ENCODE results near the gene TRPT1.

The TRPT1 gene

DNA sequence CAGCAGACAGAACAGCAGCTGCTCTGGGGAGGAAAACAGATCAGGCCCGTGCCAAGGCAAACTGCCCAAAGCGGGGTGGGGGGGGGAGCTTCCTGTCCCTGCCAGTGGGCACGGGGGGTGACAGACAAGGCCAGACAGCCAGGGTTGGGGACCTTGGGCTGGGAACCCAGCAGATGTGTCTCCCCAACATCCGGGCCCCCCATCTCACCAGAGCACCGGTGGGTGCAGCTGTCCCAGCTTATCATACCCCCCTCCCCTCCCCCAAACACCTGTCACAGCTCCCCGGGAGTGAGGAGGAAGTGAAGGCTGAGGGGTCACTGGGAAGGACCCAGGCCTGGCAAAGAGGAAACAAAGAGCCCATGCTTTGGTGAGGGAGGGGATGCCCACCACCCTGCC, 19.4 kb upstream of the TRPT1 start:
- DNase-seq (ENCODE audit: low spot score) = no peak

- DNase-seq (ENCODE audit: low spot score) = no peak
Measured at GRCh38 chr11:64244966-64245365, 19.0 kb upstream of the TRPT1 start.

- DNase-seq (ENCODE audit: low spot score) = no peak
Measured at GRCh38 chr11:64244107-64244506, 18.1 kb upstream of the TRPT1 start.

- no peak for DNase-seq (ENCODE audit: low spot score)
Measured at GRCh38 chr11:64243236-64243854, 17.4 kb upstream of the TRPT1 start.

- DNase-seq (ENCODE audit: low spot score) = no peak
Measured at GRCh38 chr11:64241491-64242374, 15.7 kb upstream of the TRPT1 start.

GRCh38 chr11:64241241-64241490, 15.2 kb upstream of the TRPT1 start:
- DNase-seq (ENCODE audit: low spot score) = peak; percentile 82

GRCh38 chr11:64240435-64241240, 14.7 kb upstream of the TRPT1 start, which contains the start of gene FKBP2:
Gene FKBP2, plus strand, starts transcription at chr11:64241095. Its CDS starts 1,293 bp downstream, at chr11:64242388.
- DNase-seq (ENCODE audit: low spot score) = peak; percentile 83

- DNase-seq (ENCODE audit: low spot score) = no peak
Measured at GRCh38 chr11:64239662-64240434, 13.9 kb upstream of the TRPT1 start.

GRCh38 chr11:64238999-64239398, 13.0 kb upstream of the TRPT1 start:
- DNase-seq (ENCODE audit: low spot score) = no peak

GRCh38 chr11:64238076-64238475, 12.1 kb upstream of the TRPT1 start:
- no peak for DNase-seq (ENCODE audit: low spot score)

GRCh38 chr11:64237484-64237951, 11.5 kb upstream of the TRPT1 start:
- DNase-seq (ENCODE audit: low spot score) = no peak

DNA sequence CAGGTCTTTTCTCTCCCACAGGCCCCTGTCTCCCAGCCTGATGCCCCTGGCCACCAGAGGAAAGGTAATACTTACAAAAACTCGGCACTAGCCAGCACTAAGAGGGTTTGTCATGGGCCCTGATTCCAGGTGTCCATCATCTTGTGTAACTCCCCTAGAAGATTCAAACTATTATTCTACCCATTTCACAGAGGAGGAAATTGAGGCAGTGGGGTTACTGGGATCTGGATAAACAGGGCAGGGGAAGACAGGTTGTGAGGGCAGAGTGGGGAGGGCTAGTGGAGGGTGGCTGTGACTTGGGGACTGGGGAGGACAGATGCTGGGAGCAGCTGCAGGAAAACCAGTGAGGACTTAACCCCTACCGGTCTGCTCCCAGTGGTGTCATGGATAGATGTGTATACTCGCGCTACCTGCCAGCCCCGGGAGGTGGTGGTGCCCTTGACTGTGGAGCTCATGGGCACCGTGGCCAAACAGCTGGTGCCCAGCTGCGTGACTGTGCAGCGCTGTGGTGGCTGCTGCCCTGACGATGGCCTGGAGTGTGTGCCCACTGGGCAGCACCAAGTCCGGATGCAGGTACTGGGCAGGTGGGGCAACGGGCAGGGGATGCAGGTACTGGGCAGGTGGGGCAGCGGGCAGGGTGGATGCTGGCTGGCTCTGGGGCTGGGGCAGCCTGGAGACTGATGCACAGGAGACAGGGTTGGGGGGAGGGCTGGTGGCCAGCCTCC, 9.6 kb upstream of the TRPT1 start:
- no peak for DNase-seq (ENCODE audit: low spot score)

- no peak for DNase-seq (ENCODE audit: low spot score)
Measured at GRCh38 chr11:64234647-64235379, 8.8 kb upstream of the TRPT1 start.

- peak; percentile 52 for DNase-seq (ENCODE audit: low spot score)
Measured at GRCh38 chr11:64233913-64234586, 8.1 kb upstream of the TRPT1 start, which contains the start of gene VEGFB. Gene VEGFB, plus strand, starts transcription at chr11:64234584. Its CDS starts 250 bp downstream, at chr11:64234834.

DNA sequence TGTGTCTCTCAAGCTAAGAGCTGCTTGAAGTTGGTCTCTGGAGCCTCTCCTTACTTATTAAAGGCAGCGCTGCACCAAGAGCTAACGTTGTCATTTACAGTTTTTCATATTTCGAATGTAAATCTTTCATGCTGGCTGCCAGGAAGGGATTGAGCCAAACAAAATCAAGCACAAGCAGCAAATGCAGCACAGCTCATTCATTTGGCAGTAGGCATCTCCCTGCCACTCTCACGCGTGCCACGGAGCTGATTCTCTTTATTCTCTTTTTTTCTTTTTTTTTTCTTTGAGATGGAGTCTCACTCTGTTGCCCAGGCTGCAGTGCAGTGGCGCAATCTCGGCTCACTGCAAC, 7.0 kb upstream of the TRPT1 start:
- no peak for DNase-seq (ENCODE audit: low spot score)

GRCh38 chr11:64232182-64232966, 6.4 kb upstream of the TRPT1 start:
- DNase-seq (ENCODE audit: low spot score) = no peak

DNA sequence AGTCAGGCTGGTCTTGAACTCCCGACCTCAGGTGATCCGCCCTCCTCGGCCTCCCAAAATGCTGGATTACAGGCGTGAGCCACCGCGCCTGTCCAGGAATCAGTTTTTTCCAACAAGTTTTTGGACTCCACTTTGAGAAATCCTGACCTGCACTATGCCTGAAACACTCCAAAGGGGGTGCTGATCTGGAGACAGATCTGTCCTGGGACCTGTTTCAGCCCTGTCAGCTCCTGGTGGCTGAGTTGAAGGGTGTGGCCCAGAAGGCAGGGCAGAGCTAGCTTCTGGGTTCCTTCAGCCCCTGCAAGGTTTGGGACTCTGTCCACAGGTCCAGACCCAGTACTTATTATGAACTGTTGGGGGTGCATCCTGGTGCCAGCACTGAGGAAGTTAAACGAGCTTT, 5.6 kb upstream of the TRPT1 start:
- no peak for DNase-seq (ENCODE audit: low spot score)

DNA sequence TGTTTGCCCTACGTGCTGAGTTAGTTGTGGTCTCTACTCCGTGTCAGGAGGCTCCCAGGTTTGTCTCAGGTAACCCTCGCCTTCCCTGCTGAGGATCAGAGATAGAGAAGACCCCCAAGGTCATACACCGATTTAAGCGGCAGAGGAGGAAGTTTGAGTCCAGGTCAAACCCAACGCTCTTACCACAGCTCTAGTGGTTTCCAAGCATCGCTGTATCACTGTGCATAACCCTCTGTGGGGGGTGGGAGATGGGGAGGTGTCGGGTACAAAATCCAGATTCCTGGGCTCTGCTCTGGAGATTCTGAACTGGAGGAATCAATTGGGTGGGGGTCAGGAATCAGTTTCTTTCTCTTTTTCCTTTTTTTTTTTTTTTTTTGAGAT, 5.0 kb upstream of the TRPT1 start:
- no peak for DNase-seq (ENCODE audit: low spot score)

Measured in HuH-7 (cell line).